HepG2 (cell line): ENCODE results near the gene IKZF3. TPM values are rescaled to one million over a fixed set of nuclear protein-coding genes. Genes with fewer than 3 reads are reported as not detected.

Source experiments
- BCL3 ChIP-seq: sonication (generic); formaldehyde crosslinking; IDR thresholded peaks from 2 replicates; pipeline ENCODE4 v1.5.1; 2020; ENCODE audit warnings: mild to moderate bottlenecking, missing genetic modification reagents, moderate library complexity
- DRAP1 ChIP-seq: IDR thresholded peaks from 2 replicates; pipeline ENCODE4 v1.6.1; 2016; ENCODE audit warnings: missing genetic modification reagents, missing compliant biosample characterization
- GABPB1 ChIP-seq: IDR thresholded peaks from 2 replicates; pipeline ENCODE4 v1.6.1; 2016; ENCODE audit warnings: mild to moderate bottlenecking, missing genetic modification reagents, moderate library complexity, missing compliant biosample characterization
- GLI4 ChIP-seq: sonication (generic); formaldehyde crosslinking; IDR thresholded peaks from 2 replicates; pipeline ENCODE4 v1.5.1; 2020; ENCODE audit warnings: missing genetic modification reagents, mild to moderate bottlenecking, moderate library complexity, borderline replicate concordance
- KLF9 ChIP-seq: IDR thresholded peaks from 2 replicates; pipeline ENCODE4 v1.6.1; 2016; ENCODE audit warnings: low read depth
- NBN ChIP-seq: fragments of 450-650 bp; conservative IDR thresholded peaks from 2 replicates; pipeline ENCODE4 v1.6.1; 2017
- PHF20 ChIP-seq: sonication (generic); formaldehyde crosslinking; IDR thresholded peaks from 2 replicates; pipeline ENCODE4 v1.5.0; 2020; ENCODE audit warnings: mild to moderate bottlenecking, missing genetic modification reagents
- PHF8 ChIP-seq: sonication (generic); formaldehyde crosslinking; IDR thresholded peaks from 2 replicates; pipeline ENCODE4 v1.5.0; 2020; ENCODE audit warnings: missing genetic modification reagents
- RFXANK ChIP-seq: IDR thresholded peaks from 2 replicates; pipeline ENCODE4 v1.6.1; 2016
- ZBTB46 ChIP-seq: sonication (generic); formaldehyde crosslinking; IDR thresholded peaks from 2 replicates; pipeline ENCODE4 v1.4.0; 2020; ENCODE audit warnings: mild to moderate bottlenecking, missing genetic modification reagents, borderline replicate concordance
- ZFP36L1 ChIP-seq: sonication (generic); formaldehyde crosslinking; IDR thresholded peaks from 2 replicates; pipeline ENCODE4 v1.8.0; 2022; ENCODE audit warnings: mild to moderate bottlenecking, missing genetic modification reagents, moderate library complexity
- ZNF234 ChIP-seq: sonication (generic); formaldehyde crosslinking; conservative IDR thresholded peaks from 2 replicates; pipeline ENCODE4 v1.5.1; 2020; ENCODE audit warnings: mild to moderate bottlenecking, missing genetic modification reagents
- ZNF264 ChIP-seq: sonication (generic); formaldehyde crosslinking; IDR thresholded peaks from 2 replicates; pipeline ENCODE4 v1.4.0; 2020; ENCODE audit warnings: missing genetic modification reagents
- ZNF362 ChIP-seq: sonication (generic); formaldehyde crosslinking; IDR thresholded peaks from 2 replicates; pipeline ENCODE4 v1.4.0; 2020; ENCODE audit warnings: missing genetic modification reagents, mild to moderate bottlenecking, borderline replicate concordance
- ZNF556 ChIP-seq: sonication (generic); formaldehyde crosslinking; IDR thresholded peaks from 2 replicates; pipeline ENCODE4 v1.4.0; 2020; ENCODE audit warnings: mild to moderate bottlenecking, missing genetic modification reagents, borderline replicate concordance
- ZNF557 ChIP-seq: sonication (generic); formaldehyde crosslinking; IDR thresholded peaks from 2 replicates; pipeline ENCODE4 v1.4.0; 2020; ENCODE audit warnings: missing genetic modification reagents
- ZNF724P ChIP-seq: sonication (generic); formaldehyde crosslinking; IDR thresholded peaks from 2 replicates; pipeline ENCODE4 v1.8.0; 2022; ENCODE audit warnings: missing genetic modification reagents, borderline replicate concordance
- ZNF782 ChIP-seq: sonication (generic); formaldehyde crosslinking; IDR thresholded peaks from 2 replicates; pipeline ENCODE4 v1.4.0; 2020; ENCODE audit warnings: missing genetic modification reagents, mild to moderate bottlenecking, borderline replicate concordance
- ZNF800 ChIP-seq: sonication (generic); formaldehyde crosslinking; IDR thresholded peaks from 2 replicates; pipeline ENCODE4 v1.4.0; 2020; ENCODE audit warnings: missing genetic modification reagents
- ZNF816 ChIP-seq: sonication (generic); formaldehyde crosslinking; IDR thresholded peaks from 2 replicates; pipeline ENCODE4 v1.8.0; 2022; ENCODE audit warnings: missing genetic modification reagents, mild to moderate bottlenecking, borderline replicate concordance
- ZSCAN5A ChIP-seq: sonication (generic); formaldehyde crosslinking; IDR thresholded peaks from 2 replicates; pipeline ENCODE4 v1.8.0; 2022; ENCODE audit warnings: mild to moderate bottlenecking, missing genetic modification reagents, borderline replicate concordance
- polyA plus RNA-seq, 8 experiments: library from polyadenylated mRNA; depleted of rRNA in 3 of 8; stranded (reverse) in 7 of 8; unstranded in 1 of 8; fragments of >200 nt; fragmentation: Illumina TruSeq in 4 of 8; extraction: Trizol in 4 of 8; gene quantifications; 2 replicates each; pipeline versions ENCODE4 v1.2.1 to v1.2.3, GENCODE V29; 2011 to 2016; ENCODE audit warnings: low read depth in 4 of 8, missing spikeins in 1 of 8, mixed read lengths in 1 of 8; ENCODE audit not compliant: insufficient read depth in 1 of 8
- total RNA-seq, 5 experiments: library from RNA; depleted of rRNA; stranded (reverse); fragments of >200 nt; fragmentation: Illumina TruSeq; extraction: Trizol; gene quantifications; 2 replicates each; pipeline ENCODE4 v1.2.3, GENCODE V29; 2016; ENCODE audit warnings: low read depth in 1 of 5

The IKZF3 gene
- total and polyA plus RNA-seq, 2 of the 13 experiments (the other 11 are each of a cell fraction or from before 2014, with no cell fraction given), result not detected

- TF ChIP-seq DRAP1 (CRISPR knock-in tag), result no peak
- TF ChIP-seq ZNF234 (CRISPR knock-in tag), result peak; percentile 65; the same call in 1 of the 2 replicates
- TF ChIP-seq ZNF557 (CRISPR knock-in tag), result no peak
- TF ChIP-seq ZNF556 (CRISPR knock-in tag), result peak; percentile 31; the same call in 1 of the 2 replicates
- TF ChIP-seq ZNF724P (CRISPR knock-in tag), result no peak
- no peak for TF ChIP-seq NBN
- no peak for TF ChIP-seq ZBTB46 (CRISPR knock-in tag)
- TF ChIP-seq PHF20 (CRISPR knock-in tag), result no peak
- no peak for TF ChIP-seq RFXANK (CRISPR knock-in tag)
- no peak for TF ChIP-seq KLF9 (CRISPR knock-in tag)
- peak; percentile 61 for TF ChIP-seq BCL3
- TF ChIP-seq GLI4, result peak; percentile 65; the same call in 1 of the 2 replicates
- no peak for TF ChIP-seq ZNF362 (CRISPR knock-in tag)
- no peak for TF ChIP-seq ZNF264 (CRISPR knock-in tag)
- TF ChIP-seq ZNF800 (CRISPR knock-in tag), result no peak
- TF ChIP-seq ZSCAN5A (CRISPR knock-in tag), result no peak
- TF ChIP-seq PHF8, result 0 out of 2 replicates have a peak, but pooled peaks have one; percentile 32
- peak; percentile 50; the same call in 1 of the 2 replicates for TF ChIP-seq GABPB1 (CRISPR knock-in tag)
- TF ChIP-seq ZNF816, result no peak
- no peak for TF ChIP-seq ZFP36L1 (CRISPR knock-in tag)
- 0 out of 2 replicates have a peak, but pooled peaks have one; percentile 37 for TF ChIP-seq ZNF782 (CRISPR knock-in tag)
Measured at GRCh38 chr17:39750131-39751015, 113.7 kb downstream of the IKZF3 start (continued).
